Lower leg skin (tissue), 4 donors: Measurements from ENCODE around the gene GFPT1. TPM values are rescaled to one million over a fixed set of nuclear protein-coding genes. Genes with fewer than 3 reads are reported as not detected.

Experiments
- DNase-seq, 2 donors: peaks; one replicate each; pipeline ENCODE4 v3.0.0-alpha.2; 2019; ENCODE audit warnings: low spot score in 2 of 2
- H3K4me3 ChIP-seq: fragments of 200-600 bp; sonication (generic); 2 replicates; pipeline ENCODE4 v1.5.1; 2017; ENCODE audit warnings: mild to moderate bottlenecking, low read depth; ENCODE audit not compliant: poor library complexity, severe bottlenecking
- POLR2A ChIP-seq, 2 donors: fragments of 450-650 bp; IDR thresholded peaks; one replicate each; pipeline ENCODE4 v1.6.1; 2016 to 2017; ENCODE audit warnings: antibody characterized with exemption in 2 of 2, mild to moderate bottlenecking in 1 of 2, moderate library complexity in 1 of 2
- WGBS, 2 donors: methylation state at CpG; one replicate each; pipeline ENCODE4 v1.1.5; 2018; 5-methylcytosine and 5-hydroxymethylcytosine counted together
- intact Hi-C: fragments of 100-400 bp; cut with DNase I; formaldehyde crosslinking; loops from one replicate; pipeline ENCODE4 v1.15.0; 2023; ENCODE audit warnings: low total_unique reads
- total RNA-seq, 4 donors: library from RNA; depleted of rRNA; stranded (reverse); fragments of >200 nt; gene quantifications; one replicate each; pipeline ENCODE4 v1.1.0, GENCODE V29; 2016
- TF ChIP-seq, protein P1 (sequence below), 3 donors: fragments of 450-650 bp; IDR thresholded peaks; one replicate each; pipeline ENCODE4 v1.5.1; 2016; ENCODE audit warnings: antibody characterized with exemption in 3 of 3, mild to moderate bottlenecking in 3 of 3, moderate library complexity in 2 of 3

The GFPT1 gene
- total RNA-seq, 4 donors from 2014 or later, result 9.5 to 12.4 (median 11.2) TPM

- no peak overlapping the region for H3K4me3 ChIP-seq
- TF ChIP-seq, protein P1, sequence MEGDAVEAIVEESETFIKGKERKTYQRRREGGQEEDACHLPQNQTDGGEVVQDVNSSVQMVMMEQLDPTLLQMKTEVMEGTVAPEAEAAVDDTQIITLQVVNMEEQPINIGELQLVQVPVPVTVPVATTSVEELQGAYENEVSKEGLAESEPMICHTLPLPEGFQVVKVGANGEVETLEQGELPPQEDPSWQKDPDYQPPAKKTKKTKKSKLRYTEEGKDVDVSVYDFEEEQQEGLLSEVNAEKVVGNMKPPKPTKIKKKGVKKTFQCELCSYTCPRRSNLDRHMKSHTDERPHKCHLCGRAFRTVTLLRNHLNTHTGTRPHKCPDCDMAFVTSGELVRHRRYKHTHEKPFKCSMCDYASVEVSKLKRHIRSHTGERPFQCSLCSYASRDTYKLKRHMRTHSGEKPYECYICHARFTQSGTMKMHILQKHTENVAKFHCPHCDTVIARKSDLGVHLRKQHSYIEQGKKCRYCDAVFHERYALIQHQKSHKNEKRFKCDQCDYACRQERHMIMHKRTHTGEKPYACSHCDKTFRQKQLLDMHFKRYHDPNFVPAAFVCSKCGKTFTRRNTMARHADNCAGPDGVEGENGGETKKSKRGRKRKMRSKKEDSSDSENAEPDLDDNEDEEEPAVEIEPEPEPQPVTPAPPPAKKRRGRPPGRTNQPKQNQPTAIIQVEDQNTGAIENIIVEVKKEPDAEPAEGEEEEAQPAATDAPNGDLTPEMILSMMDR (IDR thresholded peaks at IDR 0.05), result no peak
- TF ChIP-seq POLR2A (IDR thresholded peaks at IDR 0.05), result no peak
- no peak for DNase-seq
- WGBS, 2 donors, result 92% methylated on average over 1 of the region's 1 CpG
- intact Hi-C loops, result no loop called here
These were observed 111.5 kb downstream of the GFPT1 start for GRCh38 chr2:69275490-69275889.

GRCh38 chr2:69272803-69273471 lies 114.1 kb downstream of the GFPT1 start:
- no peak for TF ChIP-seq POLR2A (IDR thresholded peaks at IDR 0.05)
- TF ChIP-seq, protein P1 (IDR thresholded peaks at IDR 0.05), result no peak
- 66 to 75% methylated on average over 9 of the region's 9 CpGs for WGBS, 2 donors
- DNase-seq, result no peak
- no peak overlapping the region for H3K4me3 ChIP-seq
- intact Hi-C loops, result no loop called here

DNA sequence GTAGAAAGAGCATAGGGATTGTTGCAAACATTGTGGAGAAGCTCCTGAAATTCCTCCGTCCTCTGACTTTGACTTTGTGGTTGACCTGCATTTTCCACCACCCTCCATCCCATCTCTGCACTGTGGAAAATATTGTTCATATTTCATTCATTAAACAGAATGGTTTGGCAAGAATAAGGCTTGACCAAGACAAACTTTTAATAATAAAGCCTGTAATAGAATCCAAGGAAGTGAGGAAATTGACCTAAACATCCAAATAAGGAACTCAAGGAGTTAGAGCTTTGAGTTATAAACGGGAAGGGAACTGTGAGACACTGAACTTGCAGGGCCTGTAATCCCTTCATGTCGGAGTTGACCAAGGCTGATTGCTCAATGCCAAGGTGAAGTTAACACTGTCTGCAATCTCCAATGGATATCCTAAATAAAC lies 115.2 kb downstream of the GFPT1 start:
- intact Hi-C loops, result no loop called here

More for the DNA sequence above, 115.2 kb downstream of the GFPT1 start:
- WGBS, 2 donors, result 46% methylated on average over 3 of the region's 3 CpGs
- TF ChIP-seq, protein P1 (IDR thresholded peaks at IDR 0.05), result no peak
- TF ChIP-seq POLR2A (IDR thresholded peaks at IDR 0.05), result no peak
- no peak overlapping the region for H3K4me3 ChIP-seq
- no peak for DNase-seq

Other genes with a start within 250 kb of the GFPT1 start
- gene NFU1, start 50.2 kb upstream of the GFPT1 start, total RNA-seq, result 10 to 100 TPM; 12.8 to 28.1 (median 17.9) TPM